ENCODE results near the gene AUTS2.
A peak's percentile ranks its signal among the peaks of the same experiment; 100 is the strongest.

AUTS2 gene

GRCh38 chr7:70436790-70437350 is 838.6 kb downstream of the AUTS2 start:
- FAIRE-seq: no peak

GRCh38 chr7:70439651-70440050 is 841.4 kb downstream of the AUTS2 start:
- no peak for DNase-seq (ENCODE audit: low spot score)
- FAIRE-seq: no peak

More at GRCh38 chr7:70436790-70437350, 838.6 kb downstream of the AUTS2 start:
- no peak for DNase-seq (ENCODE audit: low spot score)

- FAIRE-seq (no peak), DNase-seq (ENCODE audit: low spot score) (no peak)
Measured at GRCh38 chr7:70446448-70447143, 848.3 kb downstream of the AUTS2 start.

- FAIRE-seq: no peak
- no peak for DNase-seq (ENCODE audit: low spot score)
Measured at GRCh38 chr7:70448312-70448906, 850.1 kb downstream of the AUTS2 start.

- FAIRE-seq (no peak), DNase-seq (ENCODE audit: low spot score) (no peak)
Measured at GRCh38 chr7:70450731-70451130, 852.5 kb downstream of the AUTS2 start.

- DNase-seq (ENCODE audit: low spot score) (no peak), FAIRE-seq (no peak)
Measured at GRCh38 chr7:70455925-70456324, 857.6 kb downstream of the AUTS2 start.

- FAIRE-seq (no peak), DNase-seq (ENCODE audit: low spot score) (no peak)
Measured at GRCh38 chr7:70456719-70457118, 858.4 kb downstream of the AUTS2 start.

- no peak for FAIRE-seq
- DNase-seq (ENCODE audit: low spot score): no peak
Measured at GRCh38 chr7:70457482-70457881, 859.2 kb downstream of the AUTS2 start.

- no peak for DNase-seq (ENCODE audit: low spot score)
- no peak for FAIRE-seq
Measured at GRCh38 chr7:70457883-70458680, 859.8 kb downstream of the AUTS2 start.

- DNase-seq (ENCODE audit: low spot score): no peak
- no peak for FAIRE-seq
Measured at GRCh38 chr7:70458745-70459144, 860.5 kb downstream of the AUTS2 start.

- FAIRE-seq (no peak), DNase-seq (ENCODE audit: low spot score) (no peak)
Measured at GRCh38 chr7:70459546-70459945, 861.3 kb downstream of the AUTS2 start.

GRCh38 chr7:70460071-70460470 is 861.8 kb downstream of the AUTS2 start:
- FAIRE-seq: no peak
- no peak for DNase-seq (ENCODE audit: low spot score)

GRCh38 chr7:70460562-70460961 is 862.3 kb downstream of the AUTS2 start:
- FAIRE-seq (no peak), DNase-seq (ENCODE audit: low spot score) (no peak)

GRCh38 chr7:70463352-70463938 is 865.2 kb downstream of the AUTS2 start:
- FAIRE-seq (no peak), DNase-seq (ENCODE audit: low spot score) (no peak)

- DNase-seq (ENCODE audit: low spot score) (no peak), FAIRE-seq (no peak)
Measured at GRCh38 chr7:70466725-70467364, 868.6 kb downstream of the AUTS2 start.

GRCh38 chr7:70470746-70471145 is 872.5 kb downstream of the AUTS2 start:
- DNase-seq (ENCODE audit: low spot score) (no peak), FAIRE-seq (no peak)

- no peak for DNase-seq (ENCODE audit: low spot score)
Measured at GRCh38 chr7:70472601-70473237, 874.4 kb downstream of the AUTS2 start.

GRCh38 chr7:70474639-70475234 is 876.5 kb downstream of the AUTS2 start:
- FAIRE-seq: no peak

More at GRCh38 chr7:70472601-70473237, 874.4 kb downstream of the AUTS2 start:
- no peak for FAIRE-seq

GRCh38 chr7:70477036-70478010 is 879.0 kb downstream of the AUTS2 start:
- DNase-seq (ENCODE audit: low spot score) (peak; percentile 39), FAIRE-seq (no peak)

More at GRCh38 chr7:70474639-70475234, 876.5 kb downstream of the AUTS2 start:
- DNase-seq (ENCODE audit: low spot score): no peak
